ENCODE data around the gene LTO1. TPM values are rescaled to one million over a fixed set of nuclear protein-coding genes. Genes with fewer than 3 reads are reported as not detected.
A peak's percentile ranks its signal among the peaks of the same experiment; 100 is the strongest.

The LTO1 gene
- total RNA-seq, 1 experiment from 2014 or later, result 25.3 TPM

GRCh38 chr11:69649576-69649900 is 25.6 kb downstream of the LTO1 start:
- Histone ChIP-seq H3K23me2 (ENCODE audit: insufficient read length, low read depth, low read length, poor library complexity, severe bottlenecking) (no peaks in the 10 kb centered on the region), H3K9ac (ENCODE audit: extremely low read depth, insufficient read length, low read length) (no peak overlapping the region), H3K4ac (ENCODE audit: low read depth, low read length) (no peak overlapping the region), H2BK15ac (ENCODE audit: low read depth, low read length) (no peak overlapping the region), H2AFZ (ENCODE audit: low read length) (no peak overlapping the region), H3K23ac (ENCODE audit: insufficient read length, low read depth, low read length) (no peak overlapping the region), H3K14ac (ENCODE audit: insufficient read depth, low read length) (no peak overlapping the region), H4K8ac (replicated peaks; ENCODE audit: insufficient read length, low read depth, low read length) (no peak overlapping the region), H4K91ac (ENCODE audit: insufficient read length, low read depth, low read length) (no peak overlapping the region), H4K20me1 (ENCODE audit: control insufficient read depth, insufficient read depth, insufficient read length) (no peaks in the 10 kb centered on the region), H3K4me1 (ENCODE audit: insufficient read depth, low read length) (no peaks in the 10 kb centered on the region), H2BK20ac (ENCODE audit: low read depth, low read length, poor library complexity, severe bottlenecking) (no peak overlapping the region), H3T11ph (ENCODE audit: low read length) (no peak overlapping the region), H3K79me2 (ENCODE audit: insufficient read depth, low read length) (no peaks in the 10 kb centered on the region), H3K27ac (ENCODE audit: insufficient read length, low read depth, low read length) (no peak overlapping the region), H2BK120ac (ENCODE audit: low read depth, low read length, poor library complexity, severe bottlenecking) (no peak overlapping the region), H3K56ac (ENCODE audit: insufficient read length, low read depth, low read length) (no peak overlapping the region), H4K5ac (ENCODE audit: insufficient read length, low read depth, low read length) (no peak overlapping the region), H2AK5ac (ENCODE audit: insufficient read length, low read length) (no peak overlapping the region), H3K4me2 (ENCODE audit: insufficient read depth, insufficient read length, low read length) (no peak overlapping the region), H2BK12ac (ENCODE audit: insufficient read length, low read depth, low read length) (no peak overlapping the region), H3K18ac (ENCODE audit: insufficient read length, low read depth, low read length) (no peak overlapping the region), H3K27me3 (ENCODE audit: insufficient read depth, low read length) (no peaks in the 10 kb centered on the region), H2BK5ac (ENCODE audit: insufficient read length, low read length) (no peak overlapping the region), H3K79me1 (ENCODE audit: insufficient read depth, low read depth, low read length, poor library complexity, severe bottlenecking) (no peaks in the 10 kb centered on the region), H3K9me3 (ENCODE audit: control insufficient read depth, low read depth, low read length) (no peaks in the 10 kb centered on the region)
- Mint-ChIP-seq H3K36me3 (ENCODE audit: insufficient read depth in 1 of 3, low read depth in 3 of 3) (peaks cover 10 to 91% (median 75%) of the 10 kb centered on the region in 3 experiments; a peak in 6 of 7 replicates), H3K4me1 (peaks cover 4 to 9% of the 10 kb centered on the region in 2 experiments; a peak in 3 of 4 replicates), H3K27me3 (ENCODE audit: low read depth) (no peaks in the 10 kb centered on the region), H3K4me3 (no peak overlapping the region), H3K27ac (peak overlapping the region in 1 of 3 experiments; percentile 55; a peak in 1 of 7 replicates), H3K9me3 (no peaks in the 10 kb centered on the region)
- no CpG with 5 or more reads among the region's 10 CpGs for WGBS (ENCODE audit: extremely low coverage, insufficient read length, low lambda C conversion rate)
- no peak for TF ChIP-seq CTCF (conservative IDR thresholded peaks at IDR 0.05)
- no peak for DNase-seq
